ENCODE results near the gene C10orf95. TPM values are rescaled to one million over a fixed set of nuclear protein-coding genes. Genes with fewer than 3 reads are reported as not detected.
A peak's percentile ranks its signal among the peaks of the same experiment; 100 is the strongest.

Gene C10orf95
- total and polyA plus RNA-seq, 2 of the 13 experiments (the other 11 are each of a cell fraction or from before 2014, with no cell fraction given) = 0.05 to 0.07 TPM

- TF ChIP-seq ZSCAN9 (CRISPR knock-in tag; IDR thresholded peaks at IDR 0.05; ENCODE audit: borderline replicate concordance) (peak; percentile 69), HMGXB4 (CRISPR knock-in tag; IDR thresholded peaks at IDR 0.05; ENCODE audit: borderline replicate concordance in 1 of 2, low read depth in 1 of 2) (peak in 1 of 2 experiments; percentile 81; a peak in 3 of 4 replicates), ZNF615 (CRISPR knock-in tag; IDR thresholded peaks at IDR 0.05; ENCODE audit: borderline replicate concordance) (peak; percentile 83; the same call in 1 of the 2 replicates), ETV6 (CRISPR knock-in tag; conservative IDR thresholded peaks at IDR 0.05) (peak; percentile 59; the same call in 1 of the 2 replicates), ZNF530 (CRISPR knock-in tag; IDR thresholded peaks at IDR 0.05; ENCODE audit: low read depth) (no peak), PITX1 (CRISPR knock-in tag; IDR thresholded peaks at IDR 0.05) (peak; percentile 57), ZNF619 (CRISPR knock-in tag; IDR thresholded peaks at IDR 0.05) (0 out of 2 replicates have a peak, but pooled peaks have one; percentile 64), ZBTB34 (CRISPR knock-in tag; IDR thresholded peaks at IDR 0.05) (no peak), SALL2 (CRISPR knock-in tag; IDR thresholded peaks at IDR 0.05) (no peak), REPIN1 (CRISPR knock-in tag; IDR thresholded peaks at IDR 0.05; ENCODE audit: borderline replicate concordance, low read depth) (peak; percentile 20; the same call in 1 of the 2 replicates), U2AF2 (IDR thresholded peaks at IDR 0.05; ENCODE audit: low read depth, low read length) (no peak), ZNF773 (CRISPR knock-in tag; IDR thresholded peaks at IDR 0.05; ENCODE audit: borderline replicate concordance) (no peak), ZNF44 (CRISPR knock-in tag; IDR thresholded peaks at IDR 0.05) (peak; percentile 50; the same call in 1 of the 2 replicates), TBL1XR1 (IDR thresholded peaks at IDR 0.05; ENCODE audit: borderline replicate concordance, low read length, partially characterized antibody) (no peak), ZNF609 (CRISPR knock-in tag; IDR thresholded peaks at IDR 0.05; ENCODE audit: borderline replicate concordance) (peak; percentile 48; the same call in 1 of the 2 replicates), ZMAT3 (CRISPR knock-in tag; conservative IDR thresholded peaks at IDR 0.05) (0 out of 2 replicates have a peak, but pooled peaks have one; percentile 39), NONO (IDR thresholded peaks at IDR 0.05) (no peak), NONO (CRISPR knock-in tag; conservative IDR thresholded peaks at IDR 0.05) (peak; percentile 69; the same call in 1 of the 2 replicates), SP2 (CRISPR knock-in tag; IDR thresholded peaks at IDR 0.05) (no peak), ZFY (CRISPR knock-in tag; IDR thresholded peaks at IDR 0.05) (peak; percentile 94)
These were observed 19.0 kb downstream of the C10orf95 start, which contains the start of gene CUEDC2 (continued) for GRCh38 chr10:102432162-102432950.
